Endothelial cell of umbilical vein (primary cell): ENCODE data around the gene SMOC2. TPM values are rescaled to one million over a fixed set of nuclear protein-coding genes. Genes with fewer than 3 reads are reported as not detected.

Experiments used
- BruUV-seq: library from RNA; stranded (reverse); fragments of 400-500 nt; replicated peaks from 2 replicates; lab custom pipeline; 2021; lab: Mats Ljungman, UMichigan
- CTCF ChIA-PET: fragments of 300-600, 350-600 bp; sonication (Branson Sonifier 250); formaldehyde crosslinking; loops from one replicate; lab custom pipeline; 2021; ENCODE audit warnings: antibody characterized with exemption, inconsistent platforms; lab: Charles Lee
- POLR2A ChIA-PET: fragments of 300-600, 350-600 bp; sonication (Branson Sonifier 250); formaldehyde crosslinking; loops from one replicate; lab custom pipeline; 2021; ENCODE audit warnings: antibody characterized with exemption, inconsistent platforms; lab: Charles Lee
- DNase-seq: peaks from one replicate; pipeline ENCODE4 v3.0.0-alpha.2; 2011; ENCODE audit warnings: low read depth, low spot score
- FAIRE-seq: peaks from 2 replicates; lab custom pipeline; 2011; peaks lifted over from hg19 to GRCh38; lab: Jason Lieb, UNC
- H2AFZ ChIP-seq: 2 replicates; pipeline ENCODE4 v1.6.0; 2012; ENCODE audit warnings: low read depth, low read length, control low read depth, inconsistent platforms
- H3K27ac ChIP-seq: 2 replicates; pipeline ENCODE4 v1.5.1; 2011; ENCODE audit warnings: low read depth, mild to moderate bottlenecking, control low read depth, low read length, moderate library complexity; ENCODE audit not compliant: insufficient read depth
- H3K27me3 ChIP-seq, 2 experiments: 2 replicates each; pipeline versions ENCODE4 v1.6.0 to v1.6.1; 2011; ENCODE audit warnings: low read length in 2 of 2, mixed read lengths in 1 of 2; ENCODE audit not compliant: control insufficient read depth in 2 of 2, insufficient read depth in 2 of 2
- H3K36me3 ChIP-seq, 2 experiments: 2 replicates in 1 of 2; 3 replicates in 1 of 2; pipeline ENCODE4 v1.5.1; 2011; ENCODE audit warnings: low read length in 2 of 2, mild to moderate bottlenecking in 1 of 2, moderate library complexity in 1 of 2; ENCODE audit not compliant: control insufficient read depth in 2 of 2, insufficient read depth in 2 of 2; ENCODE audit errors: extremely low read depth in 1 of 2
- H3K4me1 ChIP-seq: 3 replicates; pipeline ENCODE4 v1.5.1; 2011; ENCODE audit warnings: mild to moderate bottlenecking, low read length; ENCODE audit not compliant: control insufficient read depth, insufficient read depth; ENCODE audit errors: extremely low read depth
- H3K4me2 ChIP-seq: 2 replicates; pipeline ENCODE4 v1.6.1; 2011; ENCODE audit warnings: low read length, control low read depth, mixed read lengths; ENCODE audit not compliant: insufficient read depth
- H3K4me3 ChIP-seq, 3 experiments: fragments of 200-600 bp in 1 of 3; sonication (generic), shearing (Covaris generic) in 1 of 3; replicated peaks in 1 of 3; 2 replicates each; pipeline ENCODE4 v1.5.1; 2011 to 2016; ENCODE audit warnings: control low read depth in 3 of 3, low read length in 3 of 3, mild to moderate bottlenecking in 2 of 3, inconsistent platforms in 1 of 3, low read depth in 1 of 3, moderate library complexity in 1 of 3; ENCODE audit not compliant: insufficient read depth in 1 of 3
- H3K79me2 ChIP-seq: 2 replicates; pipeline ENCODE4 v1.6.0; 2012; ENCODE audit warnings: low read length, inconsistent platforms; ENCODE audit not compliant: control insufficient read depth, insufficient read depth
- H3K9ac ChIP-seq: replicated peaks from 2 replicates; pipeline ENCODE3; 2011; ENCODE audit warnings: low read length, control low read depth; ENCODE audit not compliant: insufficient read depth; ENCODE audit errors: extremely low read depth
- H3K9me1 ChIP-seq: replicated peaks from 3 replicates; pipeline ENCODE4 v1.6.0; 2011; ENCODE audit warnings: mild to moderate bottlenecking, low read length; ENCODE audit not compliant: control insufficient read depth, insufficient read depth; ENCODE audit errors: extremely low read depth
- H3K9me3 ChIP-seq: replicated peaks from 2 replicates; pipeline ENCODE4 v1.5.1; 2012; ENCODE audit warnings: low read length, inconsistent platforms; ENCODE audit not compliant: control insufficient read depth, insufficient read depth
- H4K20me1 ChIP-seq: replicated peaks from 2 replicates; pipeline ENCODE3; 2011; ENCODE audit warnings: mild to moderate bottlenecking, low read length; ENCODE audit not compliant: control insufficient read depth, insufficient read depth; ENCODE audit errors: extremely low read depth
- EZH2 ChIP-seq: IDR thresholded peaks from 2 replicates; pipeline ENCODE4 v1.6.1; 2012; ENCODE audit warnings: borderline replicate concordance, low read depth, mild to moderate bottlenecking, moderate library complexity, low read length, inconsistent platforms; ENCODE audit not compliant: severe bottlenecking
- FOS ChIP-seq: IDR thresholded peaks from 2 replicates; pipeline ENCODE4 v1.6.1; 2011; ENCODE audit warnings: mild to moderate bottlenecking, low read length, moderate library complexity, borderline replicate concordance; ENCODE audit not compliant: insufficient read depth
- GATA2 ChIP-seq: IDR thresholded peaks from 2 replicates; pipeline ENCODE4 v1.7.0; 2011; ENCODE audit warnings: low read depth, mild to moderate bottlenecking, moderate library complexity, mixed read lengths, low read length; ENCODE audit not compliant: insufficient read length, insufficient read depth
- JUN ChIP-seq: IDR thresholded peaks from 2 replicates; pipeline ENCODE4 v1.6.1; 2011; ENCODE audit warnings: borderline replicate concordance, low read depth; ENCODE audit not compliant: insufficient read length, insufficient read depth
- MYC ChIP-seq: IDR thresholded peaks from one replicate; pipeline ENCODE4 v1.6.1; 2011; ENCODE audit warnings: mild to moderate bottlenecking, low read depth, low read length
- POLR2A ChIP-seq: IDR thresholded peaks from 2 replicates; pipeline ENCODE4 v1.6.1; 2012; ENCODE audit warnings: low read depth, mild to moderate bottlenecking, control low read depth, low read length
- POLR2AphosphoS5 ChIP-seq: IDR thresholded peaks from 2 replicates; pipeline ENCODE4 v1.6.1; 2012; ENCODE audit warnings: low read depth, mild to moderate bottlenecking, control low read depth, low read length, moderate library complexity; ENCODE audit not compliant: insufficient read depth
- dilution Hi-C: fragments of 300-500 bp; cut with MboI; formaldehyde crosslinking; loops from one replicate; pipeline ENCODE4 v1.15.0; 2019; ENCODE audit warnings: low sequenced_read_pairs; ENCODE audit not compliant: extremely low pct_ligation_motif_present
- intact Hi-C: fragments of 100-400 bp; cut with micrococcal nuclease; formaldehyde crosslinking; loops from one replicate; pipeline ENCODE4 v1.10.0; 2022
- polyA plus RNA-seq, 4 experiments: library from polyadenylated mRNA; depleted of rRNA in 3 of 4; stranded (reverse) in 3 of 4; unstranded in 1 of 4; fragments of >200 nt; gene quantifications; 2 replicates each; pipeline versions ENCODE4 v1.2.1 to v1.2.3, GENCODE V29; 2011 to 2012; ENCODE audit warnings: missing spikeins in 1 of 4
- total RNA-seq: library from RNA; stranded (reverse); gene quantifications from 2 replicates; pipeline ENCODE4 v1.2.3, GENCODE V29; 2021
- TF ChIP-seq, protein P1 (sequence below), 2 donors: IDR thresholded peaks; 1 replicate in 1 of 2; 2 replicates in 1 of 2; pipeline ENCODE4 v1.5.1; 2011; ENCODE audit warnings: low read length in 2 of 2, mild to moderate bottlenecking in 2 of 2, moderate library complexity in 2 of 2, control low read depth in 1 of 2, inconsistent platforms in 1 of 2, low read depth in 1 of 2; ENCODE audit not compliant: insufficient read depth in 1 of 2; ENCODE audit errors: extremely low read depth in 1 of 2
- TF ChIP-seq, protein P2 (sequence below): IDR thresholded peaks from 2 replicates; pipeline ENCODE4 v1.6.1; 2011; ENCODE audit not compliant: insufficient read depth, insufficient read length

The SMOC2 gene
- total and polyA plus RNA-seq, 2 donors (not counting 3 experiments of a cell fraction or from before 2014, with no cell fraction given): not detected

DNA sequence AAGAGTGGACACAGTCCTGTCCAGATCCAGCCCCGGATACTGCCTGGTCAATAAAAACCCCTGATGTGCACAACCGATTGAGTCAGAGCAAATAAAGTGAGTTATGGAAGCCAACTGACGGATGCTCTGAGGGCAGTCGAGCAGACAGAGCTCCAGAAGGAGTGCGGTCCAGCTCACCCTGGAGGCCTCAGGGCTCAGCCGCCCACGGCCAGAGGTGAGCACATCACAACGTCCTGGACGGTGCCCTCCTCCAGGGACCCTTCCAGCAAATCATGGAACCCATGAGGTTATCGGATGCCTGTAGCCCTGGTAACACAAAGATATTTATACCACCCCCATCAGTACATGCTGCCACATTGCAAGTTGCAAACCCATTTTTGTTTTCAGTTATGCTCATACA is 44.0 kb upstream of the SMOC2 start:
- no peak overlapping the region for H3K4me2 ChIP-seq
- TF ChIP-seq FOS: no peak
- TF ChIP-seq, protein P1, sequence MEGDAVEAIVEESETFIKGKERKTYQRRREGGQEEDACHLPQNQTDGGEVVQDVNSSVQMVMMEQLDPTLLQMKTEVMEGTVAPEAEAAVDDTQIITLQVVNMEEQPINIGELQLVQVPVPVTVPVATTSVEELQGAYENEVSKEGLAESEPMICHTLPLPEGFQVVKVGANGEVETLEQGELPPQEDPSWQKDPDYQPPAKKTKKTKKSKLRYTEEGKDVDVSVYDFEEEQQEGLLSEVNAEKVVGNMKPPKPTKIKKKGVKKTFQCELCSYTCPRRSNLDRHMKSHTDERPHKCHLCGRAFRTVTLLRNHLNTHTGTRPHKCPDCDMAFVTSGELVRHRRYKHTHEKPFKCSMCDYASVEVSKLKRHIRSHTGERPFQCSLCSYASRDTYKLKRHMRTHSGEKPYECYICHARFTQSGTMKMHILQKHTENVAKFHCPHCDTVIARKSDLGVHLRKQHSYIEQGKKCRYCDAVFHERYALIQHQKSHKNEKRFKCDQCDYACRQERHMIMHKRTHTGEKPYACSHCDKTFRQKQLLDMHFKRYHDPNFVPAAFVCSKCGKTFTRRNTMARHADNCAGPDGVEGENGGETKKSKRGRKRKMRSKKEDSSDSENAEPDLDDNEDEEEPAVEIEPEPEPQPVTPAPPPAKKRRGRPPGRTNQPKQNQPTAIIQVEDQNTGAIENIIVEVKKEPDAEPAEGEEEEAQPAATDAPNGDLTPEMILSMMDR (IDR thresholded peaks at IDR 0.05; ENCODE audit: extremely low read depth in 1 of 2, insufficient read depth in 1 of 2, low read depth in 1 of 2, low read length in 2 of 2): no peak
- no peak for TF ChIP-seq JUN
- dilution Hi-C loops (no loop called here), intact Hi-C loops (no loop called here)
- no TSS peak for BruUV-seq
- FAIRE-seq (no peak), DNase-seq (no peak)
- no peak overlapping the region for H2AFZ ChIP-seq
- CTCF ChIA-PET: no interaction called here
- no peaks in the 10 kb centered on the region for H3K79me2 ChIP-seq
- H3K27me3 ChIP-seq: no peaks in the 10 kb centered on the region
- H4K20me1 ChIP-seq: no peaks in the 10 kb centered on the region
- no peak overlapping the region for H3K9ac ChIP-seq
- no peaks in the 10 kb centered on the region for H3K36me3 ChIP-seq
- H3K4me1 ChIP-seq: no peaks in the 10 kb centered on the region
- no peak overlapping the region for H3K4me3 ChIP-seq
- POLR2A ChIA-PET: no interaction called here
- H3K9me3 ChIP-seq: peaks cover 3% of the 10 kb centered on the region
- H3K9me1 ChIP-seq: no peaks in the 10 kb centered on the region
- H3K27ac ChIP-seq: no peak overlapping the region

DNA sequence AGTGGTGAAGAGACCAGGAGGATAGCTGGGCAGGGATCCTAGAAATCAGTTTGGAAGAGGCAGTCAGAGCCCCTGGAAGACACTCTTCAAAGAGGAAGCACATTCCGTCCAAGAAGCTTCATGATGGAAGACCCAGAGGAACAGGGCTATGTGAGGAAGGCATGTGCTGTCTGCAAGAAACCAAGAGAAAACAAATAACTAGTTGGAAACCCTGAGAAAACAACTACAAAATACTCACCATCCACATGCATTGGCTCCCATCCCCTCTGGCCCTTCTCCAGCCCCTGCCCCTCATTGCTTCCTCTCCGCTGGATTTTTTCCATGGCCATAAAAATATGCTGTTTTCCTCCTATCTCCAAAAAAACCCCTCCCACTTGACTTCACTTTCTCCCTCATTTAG is 40.9 kb upstream of the SMOC2 start:
- Histone ChIP-seq H3K4me3 (no peak overlapping the region), H3K79me2 (no peaks in the 10 kb centered on the region), H2AFZ (no peak overlapping the region), H3K27ac (no peak overlapping the region), H3K4me2 (no peak overlapping the region), H3K9ac (no peak overlapping the region), H3K36me3 (no peaks in the 10 kb centered on the region), H3K9me3 (peaks cover 3% of the 10 kb centered on the region), H4K20me1 (no peaks in the 10 kb centered on the region), H3K4me1 (no peaks in the 10 kb centered on the region), H3K27me3 (no peaks in the 10 kb centered on the region), H3K9me1 (no peaks in the 10 kb centered on the region)
- intact Hi-C loops (no loop called here), dilution Hi-C loops (no loop called here)
- TF ChIP-seq EZH2 (no peak), GATA2 (no peak), MYC (no peak), FOS (no peak), POLR2AphosphoS5 (no peak), JUN (no peak), POLR2A (no peak)
- TF ChIP-seq, protein P2, sequence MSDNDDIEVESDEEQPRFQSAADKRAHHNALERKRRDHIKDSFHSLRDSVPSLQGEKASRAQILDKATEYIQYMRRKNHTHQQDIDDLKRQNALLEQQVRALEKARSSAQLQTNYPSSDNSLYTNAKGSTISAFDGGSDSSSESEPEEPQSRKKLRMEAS: no peak
- TF ChIP-seq, protein P1 (IDR thresholded peaks at IDR 0.05; ENCODE audit: extremely low read depth in 1 of 2, insufficient read depth in 1 of 2, low read depth in 1 of 2, low read length in 2 of 2): no peak
- BruUV-seq: no TSS peak
- POLR2A ChIA-PET: no interaction called here
- FAIRE-seq (no peak), DNase-seq (no peak)
- CTCF ChIA-PET: no interaction called here
